ENCODE data around the gene RAD51B.

RAD51B gene

GRCh38 chr14:68551045-68551683 is 731.6 kb downstream of the RAD51B start:
- ChIA-PET CTCF (no interaction called here), POLR2A (ENCODE audit: low non-redundant PET) (no interaction called here)
- peak overlapping the region; percentile 80 for H3K27ac ChIP-seq
- no peak for TF ChIP-seq CTCF (conservative IDR thresholded peaks at IDR 0.05; ENCODE audit: low read depth)
- no peak for DNase-seq (ENCODE audit: low spot score)

- H3K27ac ChIP-seq = peak overlapping the region; percentile 75
- no peak for DNase-seq (ENCODE audit: low spot score)
- POLR2A ChIA-PET (ENCODE audit: low non-redundant PET) = no interaction called here
- no peak for TF ChIP-seq CTCF (conservative IDR thresholded peaks at IDR 0.05; ENCODE audit: low read depth)
- CTCF ChIA-PET = interaction anchor here (0.6 kb wide), 1 partner anchor 94 kb away, joined by 4 read pairs; no protein-coding TSS in a partner anchor
These were observed 732.5 kb downstream of the RAD51B start for GRCh38 chr14:68552075-68552474.

GRCh38 chr14:68552602-68553001 is 733.0 kb downstream of the RAD51B start:
- ChIA-PET CTCF (interaction anchor here (0.6 kb wide), 1 partner anchor 95 kb away, joined by 4 read pairs; no protein-coding TSS in a partner anchor), POLR2A (ENCODE audit: low non-redundant PET) (no interaction called here)
- no peak for TF ChIP-seq CTCF (conservative IDR thresholded peaks at IDR 0.05; ENCODE audit: low read depth)
- peak overlapping the region; percentile 75; the same call in 1 of the 2 replicates for H3K27ac ChIP-seq
- no peak for DNase-seq (ENCODE audit: low spot score)

GRCh38 chr14:68553311-68553710 is 733.7 kb downstream of the RAD51B start:
- no peak for DNase-seq (ENCODE audit: low spot score)
- peak overlapping the region; percentile 59; the same call in 1 of the 2 replicates for H3K27ac ChIP-seq
- TF ChIP-seq CTCF (conservative IDR thresholded peaks at IDR 0.05; ENCODE audit: low read depth) = no peak
- ChIA-PET POLR2A (ENCODE audit: low non-redundant PET) (no interaction called here), CTCF (no interaction called here)

GRCh38 chr14:68554231-68554630 is 734.7 kb downstream of the RAD51B start:
- ChIA-PET CTCF (no interaction called here), POLR2A (ENCODE audit: low non-redundant PET) (no interaction called here)
- no peak for TF ChIP-seq CTCF (conservative IDR thresholded peaks at IDR 0.05; ENCODE audit: low read depth)
- H3K27ac ChIP-seq = peak overlapping the region; percentile 63; the same call in 1 of the 2 replicates
- DNase-seq (ENCODE audit: low spot score) = no peak

- CTCF ChIA-PET = no interaction called here
- POLR2A ChIA-PET (ENCODE audit: low non-redundant PET) = no interaction called here
- DNase-seq (ENCODE audit: low spot score) = no peak
- peak overlapping the region; percentile 23; the same call in 1 of the 2 replicates for H3K27ac ChIP-seq
- no peak for TF ChIP-seq CTCF (conservative IDR thresholded peaks at IDR 0.05; ENCODE audit: low read depth)
These were observed 736.7 kb downstream of the RAD51B start for GRCh38 chr14:68556253-68556652.

Data from RWPE1 (cell line).